Esophagus muscularis mucosa (tissue), 3 donors: Measurements from ENCODE around the gene JUND.

Source experiments
- CTCF ChIP-seq, 3 experiments: fragments of 200-600 bp in 2 of 3; fragments of 450-650 bp in 1 of 3; sonication (generic) in 2 of 3; IDR thresholded peaks; one replicate each; pipeline ENCODE4 v1.5.1; 2017 to 2019; ENCODE audit warnings: antibody characterized with exemption in 3 of 3, mild to moderate bottlenecking in 2 of 3, moderate library complexity in 1 of 3
- POLR2A ChIP-seq: fragments of 450-650 bp; IDR thresholded peaks from one replicate; pipeline ENCODE4 v1.6.1; 2017; ENCODE audit warnings: antibody characterized with exemption, moderate library complexity, mild to moderate bottlenecking, low read depth
- POLR2AphosphoS5 ChIP-seq, 2 donors: sonication (generic); formaldehyde crosslinking; IDR thresholded peaks; one replicate each; pipeline ENCODE4 v1.6.1; 2017; ENCODE audit warnings: antibody characterized with exemption in 2 of 2

- TF ChIP-seq CTCF (IDR thresholded peaks at IDR 0.05) (no peak), POLR2AphosphoS5 (IDR thresholded peaks at IDR 0.05) (peak; percentile 69 to 74), POLR2A (no peak)
Measured at GRCh38 chr19:18300930-18301717, 19.7 kb upstream of the JUND start.
